HEK293 (cell line): ENCODE results near the gene ADSS1.

ENCODE experiments used
- GFI1B ChIP-seq: fragments of 450-650 bp; formaldehyde crosslinking; IDR thresholded peaks from 2 replicates; pipeline ENCODE4 v1.5.1; 2016; ENCODE audit warnings: missing biosample characterization, missing genetic modification characterization
- HOXC10 ChIP-seq: sonication (generic); formaldehyde crosslinking; IDR thresholded peaks from 2 replicates; pipeline ENCODE4 v1.8.1; 2023; ENCODE audit warnings: mild to moderate bottlenecking, missing genetic modification reagents
- HOXD13 ChIP-seq: sonication (generic); formaldehyde crosslinking; IDR thresholded peaks from 2 replicates; pipeline ENCODE4 v1.8.0; 2022; ENCODE audit warnings: missing genetic modification reagents, borderline replicate concordance
- OSR2 ChIP-seq: fragments of 450-650 bp; formaldehyde crosslinking; IDR thresholded peaks from 2 replicates; pipeline ENCODE4 v1.5.1; 2016; ENCODE audit warnings: missing biosample characterization, missing genetic modification characterization
- YY1 ChIP-seq: fragments of 450-650 bp; formaldehyde crosslinking; IDR thresholded peaks from 2 replicates; pipeline ENCODE4 v1.5.1; 2018; ENCODE audit warnings: missing biosample characterization, missing genetic modification characterization
- ZBTB44 ChIP-seq: fragments of 450-650 bp; IDR thresholded peaks from 2 replicates; pipeline ENCODE4 v1.5.1; 2018; ENCODE audit warnings: missing biosample characterization, mild to moderate bottlenecking, missing genetic modification characterization
- ZBTB48 ChIP-seq: fragments of 450-650 bp; formaldehyde crosslinking; IDR thresholded peaks from 2 replicates; pipeline ENCODE4 v1.5.1; 2016; ENCODE audit warnings: missing biosample characterization, missing genetic modification characterization
- ZFP69B ChIP-seq: fragments of 450-650 bp; formaldehyde crosslinking; IDR thresholded peaks from 2 replicates; pipeline ENCODE4 v1.5.1; 2016; ENCODE audit warnings: missing biosample characterization, missing genetic modification characterization
- ZNF148 ChIP-seq: fragments of 450-650 bp; formaldehyde crosslinking; IDR thresholded peaks from 2 replicates; pipeline ENCODE4 v1.5.0; 2017; ENCODE audit warnings: missing biosample characterization, missing genetic modification characterization, borderline replicate concordance
- ZNF157 ChIP-seq: fragments of 450-650 bp; formaldehyde crosslinking; IDR thresholded peaks from 2 replicates; pipeline ENCODE4 v1.5.1; 2016; ENCODE audit warnings: missing biosample characterization, missing genetic modification characterization
- ZNF274 ChIP-seq, 2 experiments: fragments of 200-500 bp in 1 of 2; fragments of 450-650 bp in 1 of 2; sonication (Bioruptor generic) in 1 of 2; formaldehyde crosslinking in 1 of 2; IDR thresholded peaks; 2 replicates each; pipeline versions ENCODE4 v1.5.1 to v1.6.1; 2014 to 2016; ENCODE audit warnings: borderline replicate concordance in 1 of 2, inconsistent platforms in 1 of 2, low read length in 1 of 2, missing biosample characterization in 1 of 2, missing genetic modification characterization in 1 of 2
- ZNF280D ChIP-seq: fragments of 450-650 bp; formaldehyde crosslinking; IDR thresholded peaks from 2 replicates; pipeline ENCODE4 v1.5.1; 2016; ENCODE audit warnings: missing biosample characterization, missing genetic modification characterization
- ZNF311 ChIP-seq: fragments of 450-650 bp; formaldehyde crosslinking; IDR thresholded peaks from 2 replicates; pipeline ENCODE4 v1.5.1; 2017; ENCODE audit warnings: missing biosample characterization, missing genetic modification characterization, borderline replicate concordance
- ZNF341 ChIP-seq: fragments of 450-650 bp; formaldehyde crosslinking; IDR thresholded peaks from 2 replicates; pipeline ENCODE4; 2016; ENCODE audit warnings: low read depth, missing biosample characterization, missing genetic modification characterization
- ZNF350 ChIP-seq: fragments of 450-650 bp; formaldehyde crosslinking; IDR thresholded peaks from 2 replicates; pipeline ENCODE4 v1.5.0; 2017; ENCODE audit warnings: missing biosample characterization, mild to moderate bottlenecking, missing genetic modification characterization
- ZNF362 ChIP-seq: fragments of 450-650 bp; formaldehyde crosslinking; IDR thresholded peaks from 2 replicates; pipeline ENCODE4 v1.5.1; 2016; ENCODE audit warnings: missing biosample characterization, missing genetic modification characterization
- ZNF416 ChIP-seq: fragments of 450-650 bp; formaldehyde crosslinking; IDR thresholded peaks from 2 replicates; pipeline ENCODE4 v1.5.1; 2016; ENCODE audit warnings: missing biosample characterization, missing genetic modification characterization
- ZNF514 ChIP-seq: fragments of 450-650 bp; formaldehyde crosslinking; IDR thresholded peaks from 2 replicates; pipeline ENCODE4 v1.5.1; 2016; ENCODE audit warnings: missing biosample characterization, missing genetic modification characterization
- ZNF585B ChIP-seq: fragments of 450-650 bp; formaldehyde crosslinking; IDR thresholded peaks from 2 replicates; pipeline ENCODE4 v1.5.1; 2016; ENCODE audit warnings: missing biosample characterization, missing genetic modification characterization
- ZNF623 ChIP-seq: fragments of 450-650 bp; formaldehyde crosslinking; IDR thresholded peaks from 2 replicates; pipeline ENCODE4 v1.5.1; 2016; ENCODE audit warnings: missing biosample characterization, missing genetic modification characterization
- ZNF692 ChIP-seq: fragments of 450-650 bp; formaldehyde crosslinking; IDR thresholded peaks from 2 replicates; pipeline ENCODE4 v1.5.1; 2016; ENCODE audit warnings: missing biosample characterization, missing genetic modification characterization
- ZNF843 ChIP-seq: fragments of 450-650 bp; formaldehyde crosslinking; IDR thresholded peaks from 2 replicates; pipeline ENCODE4 v1.5.1; 2016; ENCODE audit warnings: missing biosample characterization, missing genetic modification characterization
- ZSCAN18 ChIP-seq: fragments of 450-650 bp; formaldehyde crosslinking; IDR thresholded peaks from 2 replicates; pipeline ENCODE4 v1.5.1; 2016; ENCODE audit warnings: missing biosample characterization, missing genetic modification characterization
- ZSCAN30 ChIP-seq: fragments of 450-650 bp; IDR thresholded peaks from 2 replicates; pipeline ENCODE4 v1.5.1; 2018; ENCODE audit warnings: missing biosample characterization, mild to moderate bottlenecking, missing genetic modification characterization, moderate library complexity
- ZSCAN5A ChIP-seq: fragments of 450-650 bp; formaldehyde crosslinking; IDR thresholded peaks from 2 replicates; pipeline ENCODE4 v1.5.1; 2016; ENCODE audit warnings: missing biosample characterization, missing genetic modification characterization

ADSS1 gene

GRCh38 chr14:104752735-104753527, 28.9 kb downstream of the ADSS1 start, which contains the start of gene SIVA1 (continued):
- TF ChIP-seq GFI1B (tag by site-specific recombination): no peak
- TF ChIP-seq OSR2 (tag by site-specific recombination): no peak
- no peak for TF ChIP-seq ZNF280D (tag by site-specific recombination)
- peak; percentile 89; the same call in 1 of the 2 replicates for TF ChIP-seq ZSCAN5A
- no peak for TF ChIP-seq ZNF157 (tag by site-specific recombination)
- peak; percentile 89 for TF ChIP-seq ZSCAN30 (tag by site-specific recombination)
- TF ChIP-seq ZNF350 (tag by site-specific recombination): no peak
- no peak for TF ChIP-seq ZNF623 (tag by site-specific recombination)
- TF ChIP-seq HOXD13 (CRISPR knock-in tag): no peak
- no peak for TF ChIP-seq ZBTB44
- no peak for TF ChIP-seq ZNF416 (tag by site-specific recombination)
- peak; percentile 54 for TF ChIP-seq ZNF692 (tag by site-specific recombination)
- TF ChIP-seq ZNF311: no peak
- peak; percentile 64 for TF ChIP-seq ZNF843 (tag by site-specific recombination)
- no peak for TF ChIP-seq ZNF274 (IDR thresholded peaks at IDR 0.05; ENCODE audit: low read length)
- no peak for TF ChIP-seq ZNF274 (tag by site-specific recombination; IDR thresholded peaks at IDR 0.05; ENCODE audit: borderline replicate concordance)
- TF ChIP-seq ZNF148 (tag by site-specific recombination): no peak
- TF ChIP-seq ZFP69B (tag by site-specific recombination): peak; percentile 35; the same call in 1 of the 2 replicates
- TF ChIP-seq ZSCAN18 (tag by site-specific recombination): no peak
- TF ChIP-seq YY1 (tag by site-specific recombination): peak; percentile 80; the same call in 1 of the 2 replicates
- no peak for TF ChIP-seq HOXC10 (CRISPR knock-in tag)
- TF ChIP-seq ZNF341: peak; percentile 95
- peak; percentile 99 for TF ChIP-seq ZBTB48 (tag by site-specific recombination)
- TF ChIP-seq ZNF585B (tag by site-specific recombination): no peak
- no peak for TF ChIP-seq ZNF514 (tag by site-specific recombination)
- no peak for TF ChIP-seq ZNF362 (tag by site-specific recombination)
